Peyer's patch (tissue), 4 donors: ENCODE results near the gene CCDC9B. TPM values are rescaled to one million over a fixed set of nuclear protein-coding genes. Genes with fewer than 3 reads are reported as not detected.

Experiments used
- DNase-seq, 3 donors: peaks; one replicate each; pipeline ENCODE4 v3.0.0-alpha.2; 2017 to 2019
- H3K27ac ChIP-seq, 4 donors: fragments of 200-600 bp; sonication (generic); one replicate each; pipeline ENCODE4 v1.5.1; 2016 to 2019
- H3K27me3 ChIP-seq, 2 donors: fragments of 200-600 bp; sonication (generic); one replicate each; pipeline ENCODE4 v1.5.1; 2019
- H3K36me3 ChIP-seq, 3 donors: fragments of 200-600 bp; sonication (generic); one replicate each; pipeline ENCODE4 v1.5.1; 2016 to 2019
- H3K4me1 ChIP-seq, 4 donors: fragments of 200-600 bp; sonication (generic); one replicate each; pipeline ENCODE4 v1.5.1; 2016 to 2019
- H3K4me3 ChIP-seq, 4 donors: fragments of 200-600 bp; sonication (generic); 1 replicate in 3 of 4; 2 replicates in 1 of 4; pipeline ENCODE4 v1.5.1; 2016 to 2019; ENCODE audit warnings: mild to moderate bottlenecking in 1 of 4
- H3K9me3 ChIP-seq, 4 donors: fragments of 200-600 bp; sonication (generic); one replicate each; pipeline ENCODE4 v1.5.1; 2016 to 2019; ENCODE audit warnings: mild to moderate bottlenecking in 1 of 4
- CTCF ChIP-seq, 6 experiments: fragments of 450-650 bp in 4 of 6; fragments of 200-600 bp in 2 of 6; sonication (generic) in 1 of 6; IDR thresholded peaks; one replicate each; pipeline ENCODE4 v1.5.1; 2017 to 2019; ENCODE audit warnings: antibody characterized with exemption in 6 of 6, mild to moderate bottlenecking in 3 of 6, moderate library complexity in 1 of 6
- POLR2A ChIP-seq, 2 donors: fragments of 450-650 bp; IDR thresholded peaks; one replicate each; pipeline ENCODE4 v1.5.1; 2017; ENCODE audit warnings: antibody characterized with exemption in 2 of 2, mild to moderate bottlenecking in 2 of 2, moderate library complexity in 2 of 2
- total RNA-seq, 4 donors: library from RNA; depleted of rRNA; stranded (reverse); fragments of >200 nt; gene quantifications; one replicate each; pipeline ENCODE4 v1.1.0, GENCODE V29; 2016

The CCDC9B gene
- total RNA-seq, 4 donors from 2014 or later, result 14.4 to 55.6 (median 37.7) TPM

- H3K27ac ChIP-seq, result no peak overlapping the region
- TF ChIP-seq POLR2A (IDR thresholded peaks at IDR 0.05) (no peak), CTCF (IDR thresholded peaks at IDR 0.05) (no peak)
Observed at GRCh38 chr15:40364251-40364650, 23.5 kb upstream of the CCDC9B start.

GRCh38 chr15:40363611-40364010 is 22.9 kb upstream of the CCDC9B start:
- Histone ChIP-seq H3K4me1 (peaks cover 3 to 24% (median 14%) of the 10 kb centered on the region in 4 donors), H3K27ac (no peak overlapping the region), H3K36me3 (no peaks in the 10 kb centered on the region), H3K27me3 (no peaks in the 10 kb centered on the region), H3K9me3 (no peaks in the 10 kb centered on the region), H3K4me3 (no peak overlapping the region)
- no peak for DNase-seq
- TF ChIP-seq CTCF (IDR thresholded peaks at IDR 0.05), result no peak
- TF ChIP-seq POLR2A (IDR thresholded peaks at IDR 0.05), result no peak

More at GRCh38 chr15:40364251-40364650, 23.5 kb upstream of the CCDC9B start:
- Histone ChIP-seq H3K27me3 (no peaks in the 10 kb centered on the region), H3K9me3 (no peaks in the 10 kb centered on the region), H3K36me3 (no peaks in the 10 kb centered on the region), H3K4me3 (no peak overlapping the region), H3K4me1 (peaks cover 3 to 20% (median 15%) of the 10 kb centered on the region in 4 donors)
- DNase-seq, result no peak

- H3K9me3 ChIP-seq, result no peaks in the 10 kb centered on the region
- no peak for TF ChIP-seq CTCF (IDR thresholded peaks at IDR 0.05)
- no peak for TF ChIP-seq POLR2A (IDR thresholded peaks at IDR 0.05)
- no peak for DNase-seq
- no peaks in the 10 kb centered on the region for H3K27me3 ChIP-seq
- H3K4me3 ChIP-seq, result no peak overlapping the region
- peaks cover 0 to 13% (median 4%) of the 10 kb centered on the region in 4 donors for H3K4me1 ChIP-seq
- H3K27ac ChIP-seq, result no peak overlapping the region
- H3K36me3 ChIP-seq, result no peaks in the 10 kb centered on the region
Observed at GRCh38 chr15:40361640-40362039, 20.9 kb upstream of the CCDC9B start.

GRCh38 chr15:40360015-40360414 is 19.3 kb upstream of the CCDC9B start:
- DNase-seq, result no peak

GRCh38 chr15:40358471-40359353 is 18.0 kb upstream of the CCDC9B start:
- Histone ChIP-seq H3K36me3 (peaks cover 0 to 22% (median 0%) of the 10 kb centered on the region in 3 donors), H3K4me1 (peaks cover 0 to 18% (median 4%) of the 10 kb centered on the region in 4 donors), H3K27me3 (no peaks in the 10 kb centered on the region), H3K9me3 (no peaks in the 10 kb centered on the region), H3K27ac (peak overlapping the region in 1 of 4 donors; percentile 99), H3K4me3 (peak overlapping the region; percentile 36 to 61 (median 56))
- TF ChIP-seq CTCF (IDR thresholded peaks at IDR 0.05) (peak in 1 of 6 experiments; percentile 5), POLR2A (IDR thresholded peaks at IDR 0.05) (peak in 1 of 2 donors; percentile 9)
- DNase-seq, result peak in 1 of 3 donors; percentile 61

More at GRCh38 chr15:40360015-40360414, 19.3 kb upstream of the CCDC9B start:
- Histone ChIP-seq H3K27ac (no peak overlapping the region), H3K4me1 (peaks cover 0 to 8% (median 4%) of the 10 kb centered on the region in 4 donors), H3K9me3 (no peaks in the 10 kb centered on the region), H3K4me3 (no peak overlapping the region), H3K27me3 (no peaks in the 10 kb centered on the region), H3K36me3 (peaks cover 0 to 10% (median 0%) of the 10 kb centered on the region in 3 donors)
- TF ChIP-seq POLR2A (IDR thresholded peaks at IDR 0.05) (no peak), CTCF (IDR thresholded peaks at IDR 0.05) (no peak)
